GM19328 (cell line): ENCODE measurements around the gene CXXC4.

ENCODE experiments used
- ATAC-seq: cut with Tn5 transposase; IDR thresholded peaks from one replicate; pipeline ENCODE4 v1.9.1; 2021; ENCODE audit warnings: mild to moderate bottlenecking, moderate library complexity; ENCODE audit not compliant: unreplicated experiment

The CXXC4 gene

DNA sequence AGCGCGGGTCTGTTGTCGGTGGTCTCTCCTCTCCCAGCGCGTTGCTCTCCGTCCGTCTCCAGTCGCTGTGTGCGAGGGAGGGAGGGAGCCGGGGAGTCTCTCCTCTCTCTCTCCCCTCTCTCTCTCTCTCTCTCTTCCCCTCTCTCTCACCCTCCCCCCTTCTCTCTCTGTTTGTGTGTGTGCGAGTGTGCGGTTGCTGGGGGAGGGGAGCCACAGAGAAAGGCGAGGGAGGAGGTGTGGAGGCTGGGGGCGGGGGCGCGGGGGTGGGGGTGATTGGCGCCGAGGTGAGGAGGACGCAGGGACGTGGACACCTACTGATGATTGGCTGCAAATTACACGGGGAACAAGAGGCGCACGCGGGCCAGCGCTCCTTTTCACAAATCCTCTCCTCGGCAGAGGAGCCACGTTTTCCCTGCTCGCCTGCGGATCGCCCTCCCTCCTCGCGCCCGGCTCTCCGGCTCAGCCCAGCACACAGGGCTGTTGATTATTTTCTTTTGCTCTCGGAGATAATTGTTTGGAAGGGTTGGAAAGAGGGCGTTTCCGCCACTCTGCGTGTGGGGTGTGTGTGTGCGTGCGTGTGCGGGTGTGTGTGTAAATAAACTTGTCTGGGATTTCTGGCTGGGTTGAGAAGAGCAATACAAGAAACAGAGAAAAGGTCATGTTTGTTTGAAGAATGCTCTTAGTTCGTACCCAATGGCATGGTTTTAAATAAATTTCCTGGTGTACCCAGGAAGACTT is at the start of gene CXXC4:
CXXC4 (minus strand) TSS at position 73 of the 738 bp plus-strand sequence. CDS start 3,092 bp downstream, outside the sequence.
- no peak for ATAC-seq

DNA sequence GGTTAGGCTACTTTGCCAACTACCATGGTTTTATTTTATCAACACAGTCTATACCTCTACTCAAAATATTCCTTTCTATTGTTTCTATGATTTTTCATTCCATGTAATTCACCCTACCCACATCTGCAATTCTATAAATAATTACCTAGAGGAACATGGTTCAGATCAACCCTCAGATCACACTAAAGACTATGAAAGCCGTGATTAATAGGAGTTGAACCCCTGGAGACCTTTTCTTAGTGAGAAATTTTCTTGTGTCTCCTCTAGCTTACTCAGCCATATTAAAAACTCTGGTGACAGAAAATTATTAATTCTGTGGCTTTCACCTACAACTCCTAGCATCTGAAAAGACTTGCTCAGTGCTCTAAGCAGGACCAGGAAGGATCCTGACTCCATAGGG is 38.5 kb upstream of the CXXC4 start:
- ATAC-seq: no peak

DNA sequence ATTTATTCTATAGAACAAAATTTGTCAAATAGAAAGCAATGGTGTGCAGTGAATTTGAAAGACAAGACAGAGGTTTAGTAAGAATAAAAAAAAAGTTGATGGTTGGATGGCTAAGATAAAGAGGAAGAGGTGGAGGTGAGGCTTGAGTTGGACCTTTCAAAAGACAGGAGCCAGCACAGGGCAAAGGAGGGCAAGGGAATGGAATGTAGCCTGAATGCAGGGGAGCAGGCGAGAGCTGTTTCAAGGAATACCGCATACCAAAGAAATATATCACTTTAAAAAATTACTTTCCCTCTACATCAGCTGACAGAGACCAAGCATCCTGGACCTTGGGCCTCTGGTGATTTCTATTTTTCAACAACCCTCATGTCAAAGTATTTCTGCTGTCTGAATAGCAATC is 38.0 kb upstream of the CXXC4 start:
- ATAC-seq: no peak

DNA sequence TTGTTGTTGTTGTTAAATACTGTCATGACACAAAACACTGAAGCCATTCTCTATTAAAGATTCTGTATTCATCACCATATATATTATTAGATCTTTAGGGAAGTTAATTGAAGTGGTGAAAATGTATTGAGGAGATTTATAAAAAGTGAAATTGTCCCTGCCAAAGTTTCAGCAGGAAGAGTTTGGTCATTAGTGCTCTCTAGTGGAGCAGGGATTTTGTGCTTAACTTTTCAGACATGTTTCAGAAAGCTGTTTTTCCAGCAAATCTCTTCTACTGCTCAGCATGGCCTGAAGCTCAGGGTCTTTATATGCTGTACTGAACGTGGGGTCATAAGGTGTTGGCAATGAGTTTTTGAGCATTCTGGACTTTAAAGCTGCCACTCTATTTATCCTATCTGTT is 36.7 kb upstream of the CXXC4 start:
- ATAC-seq: no peak

DNA sequence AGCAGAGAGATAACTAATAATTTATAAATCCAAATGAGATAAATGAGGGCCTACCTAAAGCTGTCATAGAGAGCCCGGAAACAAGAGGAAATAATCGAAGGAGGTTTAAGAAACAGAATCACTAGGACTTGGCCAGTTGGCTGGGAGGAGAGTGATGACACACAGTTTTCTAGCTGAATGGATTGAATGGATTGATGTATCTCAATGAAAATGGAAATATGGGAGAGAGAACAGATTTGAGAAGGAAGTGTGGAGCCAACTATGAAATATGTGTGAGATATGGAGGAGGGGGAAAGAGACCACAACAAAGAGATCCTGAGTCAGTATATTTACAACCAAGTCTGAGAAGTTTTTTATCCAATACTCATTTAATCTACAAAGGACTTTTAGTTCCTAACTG is 35.7 kb upstream of the CXXC4 start:
- no peak for ATAC-seq

DNA sequence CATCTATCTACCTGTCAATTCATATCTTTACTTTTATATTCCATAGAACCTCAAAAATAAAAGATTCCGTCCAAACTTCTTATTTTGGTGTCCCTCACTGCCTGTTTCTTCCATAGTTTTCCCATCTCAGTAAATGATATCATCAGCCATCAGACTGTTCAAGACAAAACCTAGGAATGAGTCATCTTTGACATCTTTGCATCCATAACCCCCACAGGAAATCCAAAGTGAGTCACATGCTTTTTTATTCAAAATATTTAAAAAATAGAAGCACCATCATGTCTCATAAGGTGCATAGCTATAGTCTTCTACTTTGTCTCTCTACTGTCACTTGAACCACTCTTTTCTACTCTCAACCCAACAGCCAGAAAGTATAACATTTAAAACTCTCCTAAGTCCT is 29.9 kb upstream of the CXXC4 start:
- ATAC-seq: no peak

DNA sequence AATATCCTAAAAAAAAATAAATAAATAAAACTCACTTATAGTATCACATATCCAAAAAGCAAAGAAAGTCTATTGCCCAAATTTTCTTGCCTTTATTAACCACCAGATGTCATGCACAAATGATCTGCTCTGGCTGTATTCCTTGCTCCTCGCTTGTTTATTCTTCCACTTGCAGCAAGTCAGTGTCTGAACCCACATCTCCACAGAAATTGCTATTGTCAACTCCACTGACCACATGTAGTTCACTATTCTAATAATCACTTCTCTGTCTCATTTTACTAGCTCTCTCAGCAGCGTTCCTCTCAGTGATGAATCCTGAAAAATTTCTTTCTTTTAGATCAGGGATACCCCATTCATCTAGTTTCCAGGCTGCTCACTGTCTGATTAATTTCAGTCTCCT is 29.3 kb upstream of the CXXC4 start:
- no peak for ATAC-seq

DNA sequence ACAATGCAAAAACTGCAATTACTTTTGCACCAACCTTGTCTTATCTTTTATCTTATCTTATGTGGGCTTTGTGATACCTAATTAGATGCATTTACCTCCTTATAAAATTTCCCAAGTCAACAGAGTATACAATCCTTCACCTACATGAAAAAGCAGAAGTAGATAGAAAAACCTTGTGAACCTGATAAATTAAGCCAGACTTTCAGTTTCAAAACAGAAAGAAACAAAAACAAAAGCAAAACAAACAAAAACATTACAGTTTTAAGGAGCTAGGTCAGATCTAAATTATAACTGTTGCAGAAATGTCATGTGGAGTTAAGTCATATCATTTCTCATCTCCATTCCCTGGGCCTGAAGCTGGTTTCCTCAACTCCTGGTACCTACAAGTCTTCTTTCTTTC is 24.9 kb upstream of the CXXC4 start:
- peak; percentile 79 for ATAC-seq

DNA sequence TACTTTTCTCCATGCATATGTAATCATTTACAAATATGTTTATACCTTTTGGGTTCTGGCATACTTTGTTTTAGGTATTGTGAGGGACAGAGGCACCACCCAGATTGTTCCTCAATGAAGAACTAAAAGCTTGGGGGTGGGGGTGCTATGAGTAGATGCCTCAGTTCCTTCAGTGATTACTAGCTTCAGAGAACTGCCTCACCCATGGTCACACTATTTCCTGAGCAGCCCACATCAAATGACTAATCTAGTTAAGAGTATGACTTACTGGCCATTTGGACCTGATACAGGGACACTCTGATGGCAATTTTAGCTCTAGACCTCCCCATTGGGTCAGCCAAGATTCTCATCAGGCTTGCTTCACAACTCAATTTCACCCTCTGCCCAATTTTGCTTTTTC is 22.2 kb upstream of the CXXC4 start:
- no peak for ATAC-seq

DNA sequence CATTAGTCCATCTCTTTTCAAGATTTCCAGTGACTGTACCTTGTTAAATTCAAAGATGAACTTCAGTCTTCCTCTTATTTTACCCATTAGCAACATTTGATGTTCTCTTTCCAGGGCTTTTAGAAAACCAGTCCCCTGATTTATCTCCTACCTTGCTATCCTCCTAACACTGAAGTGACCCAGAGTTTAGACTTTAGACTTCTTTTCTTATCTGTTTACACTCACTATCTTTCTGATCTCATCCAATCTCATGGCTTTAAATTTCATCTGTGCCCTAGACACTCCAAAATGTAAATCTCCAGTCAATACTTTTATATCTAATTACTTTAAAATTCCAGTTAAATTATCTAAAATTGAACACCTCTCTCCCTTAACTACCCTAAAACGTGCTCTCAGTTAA is 13.5 kb upstream of the CXXC4 start:
- ATAC-seq: no peak

DNA sequence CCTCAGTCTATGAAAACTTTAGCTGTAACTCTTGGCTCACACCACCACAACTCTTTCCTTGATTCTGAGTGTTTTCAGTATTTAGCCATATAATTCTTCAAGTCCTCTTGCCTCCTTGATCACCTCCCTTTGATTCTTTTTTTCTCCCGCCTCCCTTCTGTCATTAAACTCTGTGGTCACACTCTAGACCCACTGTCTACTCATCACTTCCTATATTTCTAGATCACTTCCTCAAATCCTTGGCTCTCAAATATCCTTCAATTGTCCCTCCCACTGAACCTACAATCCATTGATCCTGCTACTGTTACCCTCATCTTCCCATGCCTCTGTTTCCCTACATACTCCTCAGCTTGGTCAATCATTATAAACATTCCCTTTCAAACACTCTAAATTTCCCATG is 12.4 kb upstream of the CXXC4 start:
- ATAC-seq: no peak

DNA sequence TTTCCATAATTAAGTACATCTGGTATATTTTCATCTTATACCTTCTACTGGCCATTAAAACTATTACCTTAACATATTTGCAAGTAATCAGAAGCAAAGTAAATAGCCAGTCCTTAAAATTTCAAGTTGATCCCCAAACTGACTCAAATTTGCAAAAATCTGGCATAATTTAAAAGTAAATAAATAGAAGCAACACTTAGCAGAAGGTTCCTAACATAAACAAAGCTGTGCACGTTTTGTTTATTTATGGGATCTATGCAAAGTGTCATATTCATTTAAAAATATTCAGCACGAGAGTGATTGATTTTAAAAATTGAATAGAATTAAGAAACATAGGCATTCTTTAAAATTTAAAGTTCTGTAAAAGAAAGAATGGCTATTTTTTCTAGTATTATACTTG is 9.8 kb upstream of the CXXC4 start:
- ATAC-seq: no peak

DNA sequence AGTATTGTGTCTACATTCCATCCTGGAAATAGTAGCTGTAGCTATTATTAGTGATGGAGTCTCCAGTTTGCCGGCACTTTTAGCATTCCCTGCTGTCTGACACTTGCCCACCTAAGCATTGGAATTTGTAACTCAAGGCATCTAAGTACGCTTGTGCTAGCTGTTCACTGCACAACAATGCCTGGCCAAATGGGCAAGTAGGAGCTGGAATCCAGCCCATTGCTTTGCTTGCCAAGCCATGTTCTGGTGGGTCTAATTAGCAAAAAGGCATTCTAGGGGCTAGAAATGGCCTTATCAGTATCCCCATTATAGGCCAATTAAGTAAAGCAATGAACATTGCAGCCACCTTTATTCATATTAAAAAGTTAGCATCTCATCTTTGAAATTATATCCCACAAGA is 7.8 kb upstream of the CXXC4 start:
- no peak for ATAC-seq

DNA sequence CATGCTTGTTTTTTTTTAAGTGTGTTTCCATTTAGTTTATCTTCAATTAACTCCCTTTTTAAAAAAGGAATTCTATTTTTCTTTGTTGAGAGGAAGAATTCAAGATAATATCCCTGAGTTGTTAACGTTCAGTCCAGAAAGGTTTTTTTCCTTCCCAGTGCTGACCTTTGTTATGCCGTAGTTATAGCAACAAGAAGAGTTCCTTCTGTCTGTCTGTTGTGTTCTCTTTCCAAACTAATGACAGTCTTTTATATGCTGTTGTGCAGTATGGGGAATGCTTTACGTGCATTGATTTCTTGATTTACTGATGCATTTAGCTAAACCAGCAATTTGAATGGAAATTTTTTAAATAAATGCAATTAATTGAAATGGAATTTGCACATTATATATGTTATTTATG is 6.6 kb upstream of the CXXC4 start:
- no peak for ATAC-seq

DNA sequence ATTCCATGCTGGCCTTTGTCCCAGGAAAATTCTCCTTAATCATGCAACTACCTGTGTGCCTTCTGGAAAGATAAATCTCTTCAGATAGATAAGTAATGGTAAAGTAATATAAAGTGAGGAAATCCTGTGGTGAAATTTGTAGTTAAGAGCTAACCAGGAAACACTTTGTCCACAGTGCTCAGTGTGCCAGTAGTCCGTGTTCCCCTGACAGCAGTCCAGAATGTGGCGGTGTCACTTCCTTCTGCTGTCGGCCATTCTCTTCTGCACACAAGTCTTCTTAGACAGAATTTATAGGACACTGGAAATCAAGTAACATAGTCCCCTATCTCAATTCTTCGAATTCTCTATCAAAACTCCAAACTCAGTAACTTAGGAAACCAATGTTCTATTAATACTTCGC is 5.7 kb upstream of the CXXC4 start:
- no peak for ATAC-seq

DNA sequence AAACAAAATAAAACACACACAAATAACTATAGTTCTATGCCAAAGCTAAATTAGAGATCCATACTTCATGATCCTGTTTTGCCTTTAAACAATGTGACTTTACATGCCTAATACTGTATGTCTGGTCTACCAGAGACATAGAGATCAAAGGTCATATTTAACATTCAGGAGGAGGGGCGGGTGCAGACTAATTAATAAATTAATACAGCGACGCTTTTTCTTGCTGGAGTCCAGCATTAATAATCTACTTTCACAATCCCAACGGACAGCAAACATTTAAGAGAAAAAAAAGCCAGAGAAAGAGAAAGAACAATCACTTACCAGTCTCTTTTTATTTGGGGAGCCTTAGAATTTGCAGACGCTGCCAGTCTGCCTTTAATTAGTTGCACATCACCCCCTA is 509 bp downstream of the CXXC4 start:
- no peak for ATAC-seq

DNA sequence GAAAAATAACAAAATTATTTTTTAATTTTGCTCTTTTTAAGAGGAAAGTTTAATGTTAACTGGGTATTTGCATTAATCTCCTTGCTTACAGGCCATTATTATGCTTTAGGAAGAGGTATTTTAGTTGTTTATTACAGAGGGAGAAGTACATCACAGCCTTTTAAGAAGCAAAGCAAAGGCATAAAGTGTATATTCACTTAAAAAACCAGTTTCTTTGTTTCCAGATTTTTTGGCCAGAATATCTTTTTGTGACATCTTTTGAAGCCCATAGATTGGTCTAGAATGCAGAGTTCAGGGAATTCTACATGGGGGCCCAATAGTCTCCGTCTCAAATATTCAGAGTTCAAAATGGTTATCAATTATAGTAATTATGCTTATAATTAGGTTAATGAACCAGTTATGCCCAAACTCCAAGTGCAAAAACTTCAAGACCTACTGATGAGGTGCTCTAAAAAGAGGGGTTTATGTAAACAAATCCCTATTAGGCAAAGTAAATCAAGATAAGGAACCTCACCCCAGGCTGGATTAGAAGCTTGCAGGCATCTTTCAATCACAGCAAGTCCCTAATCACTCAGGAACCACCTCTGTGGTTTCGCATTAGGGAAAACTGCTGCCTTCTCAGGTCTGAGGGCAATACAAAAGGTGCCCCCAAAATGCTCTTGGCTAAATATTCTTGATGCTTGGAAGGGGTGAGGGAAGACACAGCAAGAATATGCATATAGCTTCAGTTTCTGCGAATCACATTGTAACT is 1.4 kb downstream of the CXXC4 start:
- no peak for ATAC-seq

DNA sequence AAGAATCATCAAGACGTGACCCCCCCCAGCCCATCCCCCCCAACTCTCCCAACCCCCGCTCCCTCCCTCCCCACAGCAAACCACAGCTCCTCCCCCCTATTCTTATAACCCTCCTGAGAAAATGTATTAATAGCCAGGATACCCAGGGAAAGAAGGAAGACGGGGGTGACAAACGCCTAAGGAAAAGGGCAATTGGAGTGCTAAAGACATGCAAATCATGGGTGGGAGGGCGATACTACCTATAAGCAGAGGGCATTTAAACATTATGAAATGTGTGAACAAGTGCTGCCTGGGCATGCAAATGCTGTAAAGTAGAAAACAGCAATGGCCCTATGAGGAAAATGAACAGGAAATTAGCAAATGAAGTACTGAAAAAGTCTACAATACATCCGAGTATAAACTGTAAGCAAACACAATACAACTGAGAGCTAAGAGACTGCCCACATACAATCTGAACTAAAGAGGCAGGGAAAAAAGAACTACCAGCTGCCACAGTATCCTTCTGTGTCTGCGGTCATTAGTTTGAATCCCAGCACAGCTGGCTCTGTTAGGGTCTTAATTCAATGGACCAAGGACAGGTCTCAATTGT is 2.4 kb downstream of the CXXC4 start:
- ATAC-seq: peak; percentile 26

DNA sequence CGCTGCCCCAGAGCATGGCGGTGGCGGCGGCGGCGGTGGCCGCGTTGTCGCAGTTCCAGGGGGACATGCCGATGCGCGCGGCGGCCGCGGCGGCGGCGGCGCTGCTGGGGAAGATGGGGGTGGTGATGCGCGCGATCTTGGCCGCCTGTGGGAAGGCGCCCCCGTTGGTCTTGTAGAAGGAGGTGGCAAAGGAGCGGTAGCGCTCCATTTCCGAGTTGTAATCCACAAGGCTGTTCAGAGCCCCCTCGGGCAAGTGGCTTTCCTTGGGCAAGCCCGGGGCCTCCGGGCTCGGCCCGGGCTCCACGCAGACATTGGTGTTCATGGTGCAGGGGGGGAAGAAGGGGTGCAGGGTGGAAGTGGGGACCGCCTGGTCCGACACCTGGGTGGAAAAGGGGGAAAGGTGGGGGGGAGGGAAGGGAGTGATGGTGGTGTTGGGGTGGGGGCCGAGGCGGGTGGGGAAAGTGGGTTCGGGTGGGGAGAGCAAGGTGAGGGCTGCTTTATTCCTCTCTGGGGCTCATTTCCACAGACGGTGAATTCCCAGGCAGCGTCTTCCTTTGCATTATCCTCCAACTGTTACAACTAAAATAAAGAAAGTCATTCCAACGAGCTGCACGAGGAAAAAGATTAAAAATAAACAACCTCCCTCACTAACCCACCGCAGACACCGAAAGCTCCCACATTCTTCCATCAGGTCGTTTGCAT is 3.1 kb downstream of the CXXC4 start:
- peak; percentile 25 for ATAC-seq

DNA sequence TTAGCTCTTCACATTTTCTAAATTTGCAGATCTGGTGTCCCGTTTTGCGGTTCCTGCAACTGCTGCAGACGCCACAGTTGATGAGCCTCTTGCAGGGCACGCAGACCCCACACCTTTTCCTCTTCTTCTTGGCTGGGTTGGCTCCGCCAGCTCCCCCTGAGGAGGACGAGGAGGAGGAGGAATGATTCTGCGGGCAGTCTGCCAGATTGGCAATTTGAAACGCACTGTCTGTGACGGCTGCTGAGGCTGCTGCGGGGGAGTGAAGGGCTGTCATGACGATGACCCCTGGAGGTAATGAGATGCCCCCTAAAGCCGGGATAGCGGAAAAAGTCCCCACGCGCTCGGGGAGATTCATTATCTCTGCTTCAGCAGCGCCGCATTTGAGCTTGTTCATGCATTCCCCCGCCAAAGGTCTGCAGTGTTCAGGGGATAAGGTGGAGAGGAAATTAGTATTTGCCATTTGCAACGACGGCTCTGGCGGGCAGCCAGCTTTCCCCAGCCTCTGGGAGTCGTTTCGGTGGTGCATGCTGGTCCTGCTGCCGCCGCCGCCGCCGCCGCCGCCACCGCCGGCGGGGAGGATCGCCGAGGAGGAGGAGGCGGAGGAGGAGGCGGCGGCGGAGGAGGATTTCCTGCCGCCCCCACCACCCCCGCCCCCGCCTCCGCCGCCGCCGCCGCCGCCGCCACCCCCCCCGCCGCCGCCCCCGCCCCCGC is 3.8 kb downstream of the CXXC4 start:
- ATAC-seq: peak; percentile 27
